GM21528 (cell line): Measurements from ENCODE around the gene FAM236B.
"Not testable (repeated sequence)": the region's sequence is repeated elsewhere in the genome, so short reads cannot be mapped to it uniquely, and the experiment has no call there.

ENCODE experiments used
- ATAC-seq: cut with Tn5 transposase; IDR thresholded peaks from one replicate; pipeline ENCODE4 v1.9.1; 2021; ENCODE audit warnings: mild to moderate bottlenecking, moderate library complexity; ENCODE audit not compliant: unreplicated experiment, low FRiP score

Gene FAM236B

DNA sequence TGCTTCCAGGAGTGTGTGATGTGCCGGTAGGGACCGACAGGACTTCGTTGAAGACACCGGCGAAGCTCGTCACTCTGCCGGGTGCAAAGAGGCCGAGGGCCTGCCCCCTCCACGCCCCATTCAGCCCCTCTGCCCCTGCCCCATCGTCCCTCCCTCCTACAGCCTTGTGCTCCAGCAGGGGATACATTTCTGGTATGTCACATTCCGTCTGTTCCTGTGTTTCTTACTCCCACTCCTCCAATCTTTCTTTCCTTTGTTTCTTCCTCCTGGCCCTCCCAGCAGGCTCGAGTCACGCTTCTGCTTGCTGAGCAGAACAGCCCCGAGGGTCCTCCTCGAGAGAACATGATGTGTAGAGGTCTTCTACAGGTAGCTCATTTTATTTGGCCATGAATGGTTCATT is at the start of gene FAM236B:
FAM236B (minus strand) TSS at position 101 of the 400 bp plus-strand sequence; CDS start at position 1, 100 bp downstream.
- not testable (repeated sequence) for ATAC-seq

DNA sequence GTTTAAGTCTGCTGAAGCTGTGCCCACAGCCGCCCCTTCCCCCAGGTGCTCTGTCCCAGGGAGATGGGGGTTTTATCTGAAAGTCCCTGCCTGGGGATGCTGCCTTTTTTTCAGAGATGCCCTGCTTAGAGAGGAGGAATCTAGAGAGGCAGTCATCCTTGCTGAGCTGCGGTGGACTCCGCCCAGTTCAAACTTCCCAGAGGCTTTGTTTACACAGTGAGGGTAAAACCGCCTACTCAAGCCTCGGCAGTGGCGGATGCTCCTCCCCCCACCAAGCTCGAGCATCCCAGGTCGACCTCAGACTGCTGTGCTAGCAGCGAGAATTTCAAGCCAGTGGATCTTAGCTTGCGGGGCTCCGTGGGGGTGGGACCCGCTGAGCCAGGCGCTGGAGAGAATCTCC is 48.2 kb upstream of the FAM236B start:
- ATAC-seq, result not testable (repeated sequence)

DNA sequence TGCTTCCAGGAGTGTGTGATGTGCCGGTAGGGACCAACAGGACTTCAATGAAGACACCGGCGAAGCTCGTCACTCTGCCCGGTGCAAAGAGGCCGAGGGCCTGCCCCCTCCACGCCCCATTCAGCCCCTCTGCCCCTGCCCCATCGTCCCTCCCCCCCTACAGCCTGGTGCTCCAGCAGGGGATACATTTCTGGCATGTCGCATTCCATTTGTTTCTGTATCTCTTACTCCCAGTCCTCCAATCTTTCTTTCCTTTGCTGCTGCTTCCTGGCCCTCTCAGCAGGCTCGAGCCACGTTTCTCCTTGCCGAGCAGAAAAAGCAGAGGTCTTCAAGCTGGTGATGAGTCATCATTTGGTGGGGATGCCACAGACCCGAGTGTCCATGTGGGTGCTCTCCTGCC is 25.6 kb upstream of the FAM236B start, which contains the start of gene FAM236D:
FAM236D (minus strand) TSS at position 101 of the 400 bp plus-strand sequence; CDS start at position 1, 100 bp downstream.
- ATAC-seq, result not testable (repeated sequence)

GRCh38 chrX:72790390-72790789 is 7.9 kb upstream of the FAM236B start:
- ATAC-seq, result not testable (repeated sequence)

GRCh38 chrX:72788142-72788541 is 5.7 kb upstream of the FAM236B start:
- ATAC-seq, result not testable (repeated sequence)

DNA sequence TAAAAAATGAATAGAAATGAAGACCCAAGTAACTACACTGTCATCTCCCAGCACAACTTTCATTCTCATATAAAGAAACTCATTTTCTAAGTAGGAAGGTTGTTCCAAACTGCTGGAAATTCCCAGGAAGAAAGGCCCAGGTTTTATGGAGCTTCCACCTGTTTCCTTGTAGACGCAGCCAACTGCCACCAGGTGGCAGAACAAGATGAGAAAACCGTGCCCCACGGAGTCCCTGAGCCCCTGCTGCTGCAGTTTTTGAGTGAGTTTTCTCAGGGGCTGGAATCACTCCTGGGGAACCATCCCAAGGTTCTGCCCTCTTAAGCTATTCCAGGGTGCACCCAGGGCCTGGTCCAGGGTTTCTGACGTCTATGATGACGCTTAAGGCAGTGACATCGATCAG is 1.5 kb upstream of the FAM236B start:
- not testable (repeated sequence) for ATAC-seq

DNA sequence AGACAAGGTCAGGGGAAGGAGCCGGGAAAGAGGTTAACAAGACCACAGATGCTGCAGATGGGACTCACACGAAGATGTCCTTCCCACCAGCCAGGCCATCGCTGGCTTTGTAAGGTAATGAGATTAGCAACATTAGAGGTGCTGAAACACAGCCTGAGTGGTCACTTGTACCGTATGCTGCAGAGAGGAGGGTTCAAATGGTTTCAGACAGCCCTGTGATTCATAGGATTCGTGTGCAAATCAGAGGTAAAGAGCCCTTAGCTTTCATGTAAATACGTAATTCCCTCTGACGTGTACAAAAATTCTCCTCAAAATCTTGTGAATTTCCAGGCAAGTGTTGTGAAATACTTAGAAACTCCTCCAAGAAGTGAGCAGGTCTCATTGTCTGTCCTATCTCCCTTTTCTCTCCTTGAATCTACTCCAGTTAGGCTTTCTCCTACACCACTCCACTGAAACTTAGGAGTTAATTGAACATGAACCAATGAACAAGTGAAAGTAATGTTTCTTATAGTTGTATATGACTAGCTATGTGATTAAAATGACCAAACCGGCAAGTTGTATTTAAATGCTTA is 991 bp upstream of the FAM236B start:
- not testable (repeated sequence) for ATAC-seq

DNA sequence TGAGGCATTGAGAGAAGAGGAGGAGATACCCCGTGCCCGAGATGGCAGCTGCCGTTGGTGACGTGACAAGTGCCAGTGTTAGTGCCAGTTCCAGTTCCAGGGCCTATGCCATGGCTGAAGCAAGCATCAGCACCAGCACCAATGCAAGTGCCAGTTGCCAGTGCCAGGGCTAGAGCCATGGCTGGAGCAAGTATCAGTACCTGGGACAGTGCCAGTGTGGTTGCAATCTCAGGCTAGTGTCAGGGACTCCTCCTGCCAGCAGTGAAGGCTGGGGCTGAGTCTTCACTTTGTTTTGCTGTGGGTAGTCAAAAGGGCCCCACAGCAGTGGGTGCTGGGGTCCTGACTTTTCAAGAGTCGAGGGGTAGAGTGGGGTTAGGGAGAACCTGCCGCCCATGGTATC is 4.3 kb downstream of the FAM236B start:
- ATAC-seq, result not testable (repeated sequence)

DNA sequence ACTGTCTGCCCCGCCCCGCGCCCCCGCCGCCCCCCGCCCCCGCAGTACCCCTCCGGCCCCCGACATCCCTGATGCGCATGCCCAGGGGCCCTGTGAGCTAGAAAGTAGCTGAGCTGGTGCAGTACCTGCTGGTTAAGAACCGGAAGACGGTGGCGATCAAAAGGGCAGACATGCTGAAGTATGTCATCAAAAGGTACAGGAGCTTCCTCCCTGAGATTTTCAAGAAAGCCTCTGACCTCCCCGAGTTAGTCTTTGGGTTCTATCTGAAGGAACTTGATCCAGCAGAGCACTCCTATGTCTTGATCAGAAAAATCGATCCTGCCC is 5.0 kb downstream of the FAM236B start:
- ATAC-seq, result peak; percentile 63

DNA sequence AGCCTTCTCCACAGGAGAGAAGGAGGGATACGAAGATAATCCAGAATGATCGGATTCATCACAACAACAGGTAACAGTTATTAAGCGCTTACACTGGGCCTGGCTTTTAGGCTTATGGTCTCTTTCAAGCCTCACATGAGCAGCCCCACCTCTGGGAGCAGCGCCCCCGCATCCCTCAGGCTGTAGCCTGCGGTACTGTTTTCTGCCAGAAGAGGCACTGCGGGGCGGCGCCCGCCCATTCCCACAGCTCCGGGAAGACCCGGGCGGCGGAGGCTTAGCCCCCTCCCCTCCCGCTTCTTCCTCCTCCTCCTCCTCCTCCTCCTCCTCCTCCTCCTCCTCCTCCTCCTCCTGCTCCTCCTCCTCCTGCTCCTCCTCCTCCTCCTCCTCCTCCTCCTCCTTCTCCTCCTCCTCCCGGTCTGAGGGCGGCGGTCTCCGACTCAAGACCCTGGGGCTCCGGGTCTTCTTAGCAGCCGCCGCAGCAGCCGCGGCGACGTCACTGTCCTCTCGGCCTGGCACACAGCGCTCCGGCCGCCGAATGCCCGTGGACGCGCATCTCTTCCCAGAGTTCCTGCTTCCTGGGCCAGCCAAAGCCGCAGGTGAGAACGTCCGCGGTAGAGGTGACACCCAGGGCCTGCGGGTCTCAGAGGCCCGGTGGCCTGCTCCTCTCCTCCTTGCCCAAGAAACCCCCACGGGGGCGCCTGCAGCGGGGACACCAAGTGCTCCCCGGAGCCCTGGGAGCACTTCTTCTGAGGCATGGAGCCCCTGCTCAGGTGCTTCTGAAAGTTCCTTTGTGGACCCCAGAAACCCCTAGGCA is 5.6 kb downstream of the FAM236B start, which contains the start of gene DMRTC1B:
DMRTC1B (plus strand) TSS at position 238 of the 814 bp plus-strand sequence. CDS start 68,246 bp downstream, outside the sequence.
- peak; percentile 70 for ATAC-seq

- not testable (repeated sequence) for ATAC-seq
Observed at GRCh38 chrX:72760454-72760853, 22.0 kb downstream of the FAM236B start.

GRCh38 chrX:72748545-72748944 is 33.9 kb downstream of the FAM236B start:
- ATAC-seq, result not testable (repeated sequence)

GRCh38 chrX:72745546-72745945 is 36.9 kb downstream of the FAM236B start:
- ATAC-seq, result not testable (repeated sequence)

- no peak for ATAC-seq
Observed at GRCh38 chrX:72735561-72735960, 46.9 kb downstream of the FAM236B start.

DNA sequence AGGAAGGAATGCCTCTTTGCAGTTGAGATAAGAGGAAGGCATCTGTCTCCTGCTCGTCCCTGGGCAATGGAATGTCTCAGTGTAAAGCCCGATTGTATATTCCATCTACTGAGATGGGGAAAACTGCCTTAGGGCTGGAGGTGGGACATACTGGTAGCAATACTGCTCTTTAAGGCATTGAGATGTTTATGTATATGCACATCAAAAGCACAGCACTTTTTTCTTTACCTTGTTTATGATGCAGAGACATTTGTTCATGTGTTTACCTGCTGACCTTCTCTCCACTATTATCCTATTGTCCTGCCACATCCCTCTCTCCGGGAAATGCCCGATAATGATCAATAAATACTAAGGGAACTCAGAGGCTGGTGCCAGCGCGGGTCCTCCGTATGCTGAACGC is 48.8 kb downstream of the FAM236B start:
- not testable (repeated sequence) for ATAC-seq
